ENCODE data around the gene FYN.

Gene FYN

GRCh38 chr6:111674413-111674812 lies 198.8 kb downstream of the FYN start:
- DNase-seq: no peak

DNA sequence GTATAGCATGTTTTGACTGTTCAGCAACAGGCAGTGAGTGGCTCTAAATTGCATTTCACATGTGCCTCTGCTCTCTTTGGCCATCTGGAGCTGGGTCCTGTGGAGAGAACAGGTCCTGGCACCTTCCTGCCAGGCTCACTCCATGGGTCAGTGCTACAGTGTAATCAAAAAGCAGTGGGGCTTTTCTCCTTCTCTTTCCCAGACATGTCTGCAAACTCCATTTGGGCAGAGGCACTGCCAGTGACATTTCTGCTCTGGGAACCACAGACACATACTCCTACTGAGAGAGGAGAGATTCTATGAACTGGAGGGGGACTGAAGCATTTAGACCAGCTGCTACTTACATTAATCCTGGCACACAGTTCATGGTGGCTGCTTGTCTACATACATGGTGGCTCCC lies 199.3 kb downstream of the FYN start:
- no peak for DNase-seq

DNA sequence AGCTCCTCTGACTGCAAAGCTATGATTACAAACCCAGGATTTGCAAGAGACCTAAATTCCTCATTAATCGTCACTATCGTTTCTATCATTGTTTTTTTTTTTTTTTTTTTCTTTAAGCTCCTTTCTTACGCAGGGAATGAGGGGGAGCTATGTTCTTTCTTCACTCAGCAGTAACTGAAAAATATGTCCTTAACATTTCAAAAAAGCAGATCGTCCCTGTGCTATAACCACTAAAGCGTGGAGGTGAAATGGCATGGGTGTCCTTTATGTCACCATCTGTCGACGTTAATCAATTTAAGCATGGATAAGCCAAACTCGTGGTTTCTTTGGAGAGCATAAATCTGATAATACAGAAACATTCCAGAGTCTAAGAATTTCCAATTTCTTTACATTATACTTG lies 199.7 kb downstream of the FYN start:
- DNase-seq: no peak

GRCh38 chr6:111672761-111673450 lies 200.3 kb downstream of the FYN start:
- DNase-seq: no peak

- DNase-seq: no peak
These were observed 203.9 kb downstream of the FYN start for GRCh38 chr6:111669326-111669725.

DNA sequence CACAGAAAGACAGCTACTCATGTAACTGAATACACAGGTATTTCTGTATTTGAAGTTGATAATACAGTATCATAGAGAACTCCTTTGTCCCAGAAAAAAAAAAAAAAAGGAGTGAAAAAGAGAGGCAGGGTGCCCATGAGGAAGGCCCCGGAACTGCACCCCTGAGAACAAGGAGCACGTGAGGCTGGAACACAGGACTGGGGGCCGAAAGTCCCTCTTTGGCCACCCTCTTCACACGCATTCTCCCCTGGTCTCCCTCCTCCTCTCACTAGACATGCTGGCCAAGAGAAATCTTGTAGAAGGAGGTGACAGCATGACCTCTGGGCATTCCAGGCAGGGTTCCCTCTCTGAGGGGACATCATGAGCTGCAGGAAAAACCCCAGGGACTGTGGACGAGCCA lies 204.8 kb downstream of the FYN start:
- DNase-seq: no peak

- DNase-seq: peak; percentile 32
These were observed 205.3 kb downstream of the FYN start for GRCh38 chr6:111667931-111668330.

- no peak for DNase-seq
These were observed 206.4 kb downstream of the FYN start for GRCh38 chr6:111666847-111667246.

GRCh38 chr6:111664565-111665030 lies 208.7 kb downstream of the FYN start:
- no peak for DNase-seq

- DNase-seq: no peak
These were observed 209.3 kb downstream of the FYN start for GRCh38 chr6:111663692-111664564.

GRCh38 chr6:111662794-111663593 lies 210.3 kb downstream of the FYN start:
- no peak for DNase-seq

GRCh38 chr6:111662072-111662793 lies 211.0 kb downstream of the FYN start:
- no peak for DNase-seq

- no peak for DNase-seq
These were observed 211.7 kb downstream of the FYN start for GRCh38 chr6:111661541-111662061.

GRCh38 chr6:111660531-111660930 lies 212.7 kb downstream of the FYN start:
- DNase-seq: no peak

DNA sequence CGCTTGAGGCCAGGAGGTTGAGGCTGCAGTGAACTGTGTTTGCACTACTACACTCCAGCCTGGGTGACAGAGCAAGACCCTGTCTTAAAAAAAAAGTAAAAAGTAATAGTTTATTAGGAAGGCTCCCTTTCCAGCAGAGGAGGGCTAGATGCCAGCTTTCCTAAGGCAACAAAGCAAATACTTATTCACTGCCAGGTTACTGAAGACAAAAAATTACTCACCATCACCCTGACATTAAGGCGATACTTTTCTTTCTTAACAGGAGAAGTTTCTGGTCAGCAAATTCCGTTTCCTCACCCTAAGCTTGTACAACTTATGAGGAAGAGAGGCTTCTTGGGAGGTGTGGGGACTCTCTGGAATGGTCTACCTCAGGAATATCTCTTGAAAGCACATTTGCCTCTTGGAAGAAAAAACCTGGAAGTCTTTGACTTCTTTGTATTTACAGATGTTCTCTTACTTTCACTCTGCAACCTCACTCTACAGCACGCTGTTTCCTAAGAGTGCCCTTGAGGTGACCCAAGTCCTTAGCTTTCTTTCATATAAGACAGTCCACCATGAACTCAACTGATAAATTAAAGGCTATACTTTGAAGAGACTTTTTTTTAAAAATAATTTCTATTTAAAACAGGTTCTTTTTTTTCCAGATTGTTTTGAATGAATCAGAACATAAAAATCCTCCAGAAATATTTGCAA lies 214.6 kb downstream of the FYN start:
- no peak for DNase-seq

DNA sequence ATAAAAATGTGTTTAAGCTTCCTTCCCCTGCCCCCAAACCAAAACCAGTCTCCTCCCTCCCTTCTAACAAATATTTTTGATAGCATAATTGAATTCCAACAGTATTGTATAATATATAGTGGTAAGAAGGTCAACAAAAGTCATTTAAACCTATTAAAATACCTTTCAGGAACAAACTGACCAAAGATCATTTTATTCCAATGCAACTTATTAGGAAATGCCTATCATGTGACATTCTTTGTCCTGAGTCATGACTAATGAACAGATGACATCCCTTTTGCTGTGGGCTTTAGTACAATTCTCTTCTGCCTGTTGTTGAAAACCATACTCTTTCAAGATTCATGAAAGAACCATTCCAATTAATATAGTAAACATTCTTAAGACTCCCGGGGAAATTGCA lies 216.1 kb downstream of the FYN start:
- DNase-seq: no peak

GRCh38 chr6:111653979-111654378 lies 219.3 kb downstream of the FYN start:
- DNase-seq: no peak

- DNase-seq: no peak
These were observed 219.8 kb downstream of the FYN start for GRCh38 chr6:111653434-111653833.

DNA sequence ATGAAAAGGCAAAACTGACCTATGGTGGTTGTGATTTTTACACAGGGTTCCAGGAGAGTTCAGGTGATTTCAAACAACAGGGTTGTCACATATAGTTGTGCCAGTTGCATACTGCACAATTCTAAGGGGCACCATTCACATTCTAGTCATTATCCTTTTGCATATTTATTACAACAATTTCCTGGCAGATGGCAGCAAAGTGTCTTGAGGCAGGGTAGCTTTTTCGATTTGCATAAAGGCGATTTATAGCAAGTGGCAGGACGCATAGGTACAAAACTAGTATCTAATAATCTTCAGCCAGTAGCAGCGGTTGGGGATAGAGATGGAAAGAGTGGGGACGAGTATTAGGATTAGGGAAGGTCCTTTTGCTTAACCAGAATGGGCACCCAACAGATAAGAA lies 221.1 kb downstream of the FYN start:
- DNase-seq: peak; percentile 29

GRCh38 chr6:111651185-111652034 lies 221.8 kb downstream of the FYN start:
- no peak for DNase-seq

DNA sequence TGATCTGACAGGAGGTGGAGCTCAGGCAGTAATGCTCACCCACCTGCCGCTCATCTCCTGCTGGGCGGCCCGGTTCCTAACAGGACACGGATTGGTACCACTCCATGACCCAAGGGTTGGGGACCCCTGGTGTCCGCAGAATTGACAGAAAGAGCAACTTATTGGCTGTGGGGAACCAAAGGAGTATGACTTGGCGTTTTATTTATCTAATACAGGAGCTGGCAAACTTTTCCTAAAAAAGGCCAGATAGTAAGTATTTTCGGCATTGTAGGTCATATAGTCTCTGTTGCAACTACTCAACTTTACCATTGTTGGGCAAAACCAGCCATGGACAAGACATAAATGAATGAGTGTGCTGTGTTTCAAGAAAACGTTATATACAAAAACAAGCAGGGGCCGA lies 223.2 kb downstream of the FYN start:
- DNase-seq: no peak
